BE2C (cell line): ENCODE data around the gene FGF22. TPM values are rescaled to one million over a fixed set of nuclear protein-coding genes. Genes with fewer than 3 reads are reported as not detected.

Experiments used
- DNase-seq: peaks from one replicate; pipeline ENCODE4 v3.0.0-alpha.2; 2020
- H3K27me3 ChIP-seq: fragments of 250-450 bp; sonication (Bioruptor Pico); 2 replicates; pipeline ENCODE4 v1.5.1; 2020; ENCODE audit warnings: mild to moderate bottlenecking
- H3K36me3 ChIP-seq: fragments of 250-450 bp; sonication (Bioruptor Pico); 2 replicates; pipeline ENCODE4 v1.5.1; 2020; ENCODE audit warnings: mild to moderate bottlenecking
- H3K4me1 ChIP-seq: fragments of 250-450 bp; sonication (Bioruptor Pico); 2 replicates; pipeline ENCODE4 v1.5.1; 2020
- H3K4me3 ChIP-seq: 2 replicates; pipeline ENCODE4 v1.5.1; 2011; ENCODE audit warnings: low read depth, low read length
- H3K9me3 ChIP-seq: fragments of 250-450 bp; sonication (Bioruptor Pico); 2 replicates; pipeline ENCODE4 v1.5.1; 2020
- polyA plus RNA-seq: library from polyadenylated mRNA; unstranded; fragments of >200 nt; gene quantifications from one replicate; pipeline ENCODE4 v1.2.1, GENCODE V29; 2012; ENCODE audit warnings: low read depth, missing spikeins; ENCODE audit not compliant: insufficient read length, insufficient read depth
- TF ChIP-seq, protein P1 (sequence below): IDR thresholded peaks from 2 replicates; pipeline ENCODE4 v1.5.1; 2012; ENCODE audit warnings: mild to moderate bottlenecking, low read depth, low read length

FGF22 gene
- 3.8 TPM for polyA plus RNA-seq

DNA sequence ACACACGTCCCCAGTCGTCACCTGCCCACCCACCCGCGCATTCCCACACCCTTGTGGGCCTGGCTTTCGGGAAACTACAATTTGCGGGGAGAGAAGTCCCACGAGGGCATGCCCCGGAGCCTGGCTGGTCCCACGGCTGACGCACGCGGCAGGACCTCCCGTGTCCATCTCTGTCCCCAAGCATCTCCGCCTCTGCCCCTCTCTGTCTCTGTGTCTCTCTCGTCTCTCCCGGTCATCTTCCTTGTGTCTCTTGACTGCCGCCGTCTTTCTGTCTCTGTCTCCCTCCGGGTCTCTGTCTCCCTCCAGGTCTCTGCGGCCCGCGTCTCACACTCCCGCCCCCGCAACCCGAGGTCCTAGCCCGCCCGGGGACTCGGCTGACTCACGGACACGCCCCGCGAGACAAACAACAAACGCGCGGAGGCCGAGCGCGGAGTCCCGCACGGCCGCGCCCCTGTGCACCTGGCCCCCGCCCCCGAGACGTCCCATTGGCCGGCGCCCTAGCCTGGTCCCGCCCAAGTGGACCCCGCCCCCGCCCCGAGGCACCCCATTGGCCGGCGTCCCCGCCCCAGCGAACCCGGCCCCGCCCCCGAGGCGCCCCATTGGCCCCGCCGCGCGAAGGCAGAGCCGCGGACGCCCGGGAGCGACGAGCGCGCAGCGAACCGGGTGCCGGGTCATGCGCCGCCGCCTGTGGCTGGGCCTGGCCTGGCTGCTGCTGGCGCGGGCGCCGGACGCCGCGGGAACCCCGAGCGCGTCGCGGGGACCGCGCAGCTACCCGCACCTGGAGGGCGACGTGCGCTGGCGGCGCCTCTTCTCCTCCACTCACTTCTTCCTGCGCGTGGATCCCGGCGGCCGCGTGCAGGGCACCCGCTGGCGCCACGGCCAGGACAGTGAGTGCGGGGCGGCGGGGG, at the start of gene FGF22:
FGF22 (plus strand) TSS at position 627 of the 908 bp plus-strand sequence; CDS start at position 674, 47 bp downstream.
- Histone ChIP-seq H3K36me3 (0 out of 2 replicates have a peak, but pooled peaks cover under 1% of the 10 kb centered on the region), H3K4me3 (peak within 1 kb of the TSS; percentile 38), H3K4me1 (peaks cover 3% of the 10 kb centered on the region), H3K9me3 (no peaks in the 10 kb centered on the region), H3K27me3 (no peaks in the 10 kb centered on the region)
- TF ChIP-seq, protein P1, sequence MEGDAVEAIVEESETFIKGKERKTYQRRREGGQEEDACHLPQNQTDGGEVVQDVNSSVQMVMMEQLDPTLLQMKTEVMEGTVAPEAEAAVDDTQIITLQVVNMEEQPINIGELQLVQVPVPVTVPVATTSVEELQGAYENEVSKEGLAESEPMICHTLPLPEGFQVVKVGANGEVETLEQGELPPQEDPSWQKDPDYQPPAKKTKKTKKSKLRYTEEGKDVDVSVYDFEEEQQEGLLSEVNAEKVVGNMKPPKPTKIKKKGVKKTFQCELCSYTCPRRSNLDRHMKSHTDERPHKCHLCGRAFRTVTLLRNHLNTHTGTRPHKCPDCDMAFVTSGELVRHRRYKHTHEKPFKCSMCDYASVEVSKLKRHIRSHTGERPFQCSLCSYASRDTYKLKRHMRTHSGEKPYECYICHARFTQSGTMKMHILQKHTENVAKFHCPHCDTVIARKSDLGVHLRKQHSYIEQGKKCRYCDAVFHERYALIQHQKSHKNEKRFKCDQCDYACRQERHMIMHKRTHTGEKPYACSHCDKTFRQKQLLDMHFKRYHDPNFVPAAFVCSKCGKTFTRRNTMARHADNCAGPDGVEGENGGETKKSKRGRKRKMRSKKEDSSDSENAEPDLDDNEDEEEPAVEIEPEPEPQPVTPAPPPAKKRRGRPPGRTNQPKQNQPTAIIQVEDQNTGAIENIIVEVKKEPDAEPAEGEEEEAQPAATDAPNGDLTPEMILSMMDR: no peak
- DNase-seq: peak; percentile 98

DNA sequence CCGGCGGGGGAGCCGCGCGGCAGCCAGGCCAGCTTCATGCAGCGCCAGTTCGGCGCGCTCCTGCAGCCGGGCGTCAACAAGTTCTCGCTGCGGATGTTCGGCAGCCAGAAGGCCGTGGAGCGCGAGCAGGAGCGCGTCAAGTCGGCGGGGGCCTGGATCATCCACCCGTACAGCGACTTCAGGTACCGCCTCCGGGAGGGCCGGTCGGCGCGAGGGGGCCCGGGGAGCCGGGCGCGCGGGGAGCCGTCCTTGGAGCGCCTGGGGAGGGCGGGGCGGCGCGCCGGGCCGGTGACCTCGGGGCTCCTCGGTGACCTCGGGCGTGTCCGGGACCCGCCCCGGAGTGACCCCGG, 49.3 kb upstream of the FGF22 start:
- no peaks in the 10 kb centered on the region for H3K36me3 ChIP-seq
- DNase-seq: peak; percentile 61
- peak overlapping the region; percentile 43 for H3K4me3 ChIP-seq
- H3K9me3 ChIP-seq: no peaks in the 10 kb centered on the region
- no peaks in the 10 kb centered on the region for H3K27me3 ChIP-seq
- TF ChIP-seq, protein P1: no peak
- peaks cover 12% of the 10 kb centered on the region for H3K4me1 ChIP-seq

DNA sequence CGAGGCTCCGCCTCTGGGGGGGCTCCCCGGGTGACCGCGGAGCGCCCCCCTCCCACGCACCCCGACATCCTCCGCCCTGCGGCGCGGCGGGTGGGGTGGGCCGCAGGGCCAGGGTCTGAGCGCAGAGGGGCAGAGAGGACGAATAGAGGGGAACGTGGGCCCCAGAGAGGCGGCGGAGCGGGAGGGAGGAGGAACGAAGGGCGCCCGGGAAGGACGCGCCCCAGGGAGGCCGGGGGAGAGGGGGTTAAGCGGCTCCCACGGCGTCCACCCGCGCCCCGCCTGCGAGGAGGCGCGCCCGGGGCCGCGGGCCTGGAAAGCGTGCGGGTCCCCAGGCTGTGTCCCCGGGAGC, 49.0 kb upstream of the FGF22 start:
- Histone ChIP-seq H3K4me3 (peak overlapping the region; percentile 43; the same call in 1 of the 2 replicates), H3K27me3 (no peaks in the 10 kb centered on the region)

DNA sequence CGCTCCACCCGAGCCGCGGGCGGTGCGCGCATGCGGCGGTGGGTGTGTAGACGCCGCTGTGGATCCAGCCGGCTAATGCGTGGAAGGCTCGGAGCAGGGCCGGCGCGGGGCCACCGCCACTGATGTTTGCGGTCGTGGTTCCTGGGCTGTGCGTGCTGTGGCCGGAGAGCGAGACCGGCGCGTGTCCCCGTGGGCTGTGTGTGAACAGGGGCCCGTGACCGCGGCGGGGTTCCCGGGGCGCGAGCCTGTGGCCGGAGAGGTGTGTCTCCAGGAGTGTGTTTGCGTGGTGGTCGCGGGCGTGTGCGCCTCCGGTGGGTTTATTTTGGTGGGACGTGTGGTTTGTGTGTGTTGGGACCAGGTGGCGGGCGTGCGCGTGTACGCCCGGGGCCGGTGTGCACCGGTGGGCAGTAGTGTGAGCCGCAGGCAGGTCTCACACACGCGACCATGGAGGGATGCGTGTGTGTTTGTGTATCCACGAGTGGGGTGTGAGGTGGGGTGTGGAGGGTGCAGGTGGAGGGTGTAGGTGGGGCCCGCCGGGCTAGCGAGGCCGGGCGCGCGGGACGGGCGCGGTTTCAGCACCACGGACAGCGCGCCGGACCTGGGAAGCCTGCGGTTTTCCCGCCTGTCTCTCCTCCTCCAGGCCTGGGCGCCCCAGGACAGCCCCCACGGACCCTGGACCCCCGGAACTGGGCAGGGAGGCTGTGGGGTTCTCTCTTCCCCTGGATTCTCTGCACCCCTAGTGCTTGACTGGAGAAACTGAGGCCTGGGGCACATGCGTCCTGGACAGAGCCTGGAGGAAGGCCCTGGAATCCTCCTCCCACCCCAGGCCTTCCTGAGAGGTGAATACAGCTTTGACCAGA, 48.4 kb upstream of the FGF22 start:
- Histone ChIP-seq H3K36me3 (no peaks in the 10 kb centered on the region), H3K4me3 (no peak overlapping the region), H3K9me3 (no peaks in the 10 kb centered on the region), H3K27me3 (no peaks in the 10 kb centered on the region), H3K4me1 (peaks cover 12% of the 10 kb centered on the region)
- TF ChIP-seq, protein P1: no peak
- no peak for DNase-seq

More for the DNA sequence above, 49.0 kb upstream of the FGF22 start:
- H3K36me3 ChIP-seq: no peaks in the 10 kb centered on the region
- no peaks in the 10 kb centered on the region for H3K9me3 ChIP-seq
- DNase-seq: no peak
- TF ChIP-seq, protein P1: no peak
- H3K4me1 ChIP-seq: peaks cover 12% of the 10 kb centered on the region

DNA sequence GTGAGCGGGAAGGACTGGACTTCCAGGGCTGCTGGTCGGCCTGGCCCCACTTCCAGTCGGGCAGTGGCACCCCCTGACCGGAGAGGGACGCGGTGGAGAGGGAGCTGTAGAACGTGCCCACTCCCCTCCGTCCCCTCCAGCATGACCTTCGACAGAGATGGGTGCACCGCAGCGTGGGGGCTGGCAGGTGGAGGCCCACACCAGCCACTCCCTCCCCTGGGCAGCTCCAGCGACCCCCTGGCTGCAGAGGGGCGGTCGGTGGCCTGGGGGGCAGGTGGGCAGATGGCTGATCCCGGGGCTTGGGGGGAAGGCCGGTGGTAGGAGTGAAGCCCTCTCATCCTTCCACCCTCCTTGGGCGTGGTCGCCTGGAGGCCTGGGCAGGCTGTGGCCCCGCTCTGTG, 47.6 kb upstream of the FGF22 start:
- no peak overlapping the region for H3K4me3 ChIP-seq
- peaks cover 12% of the 10 kb centered on the region for H3K4me1 ChIP-seq
- H3K9me3 ChIP-seq: no peaks in the 10 kb centered on the region
- no peaks in the 10 kb centered on the region for H3K36me3 ChIP-seq
- TF ChIP-seq, protein P1: no peak
- no peaks in the 10 kb centered on the region for H3K27me3 ChIP-seq
- DNase-seq: no peak

DNA sequence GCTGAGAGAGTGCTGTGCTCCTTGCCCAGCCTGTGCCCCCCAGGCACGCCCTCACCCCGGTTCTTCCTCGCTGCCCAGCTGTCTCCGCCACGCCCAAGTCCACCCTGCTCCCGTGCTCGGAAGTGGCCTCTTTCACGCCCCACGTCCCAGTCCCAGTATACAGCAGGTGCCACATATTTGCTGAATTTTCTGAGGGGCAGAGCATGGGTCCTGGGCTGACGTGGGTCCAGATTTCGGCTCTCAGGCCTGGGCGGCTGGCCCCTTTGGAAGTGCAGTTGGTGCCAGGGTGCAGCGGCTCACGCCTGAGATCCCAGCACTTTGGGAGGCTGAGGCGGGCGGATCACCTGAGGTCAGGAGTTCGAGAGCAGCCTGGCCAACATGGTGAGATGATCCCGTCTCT, 46.6 kb upstream of the FGF22 start:
- H3K27me3 ChIP-seq: no peaks in the 10 kb centered on the region
- no peaks in the 10 kb centered on the region for H3K36me3 ChIP-seq
- no peak overlapping the region for H3K4me3 ChIP-seq
- no peak for DNase-seq
- H3K4me1 ChIP-seq: peaks cover 12% of the 10 kb centered on the region
- H3K9me3 ChIP-seq: no peaks in the 10 kb centered on the region
- TF ChIP-seq, protein P1: no peak
